ENCODE results near the gene TCP11.

Gene TCP11

DNA sequence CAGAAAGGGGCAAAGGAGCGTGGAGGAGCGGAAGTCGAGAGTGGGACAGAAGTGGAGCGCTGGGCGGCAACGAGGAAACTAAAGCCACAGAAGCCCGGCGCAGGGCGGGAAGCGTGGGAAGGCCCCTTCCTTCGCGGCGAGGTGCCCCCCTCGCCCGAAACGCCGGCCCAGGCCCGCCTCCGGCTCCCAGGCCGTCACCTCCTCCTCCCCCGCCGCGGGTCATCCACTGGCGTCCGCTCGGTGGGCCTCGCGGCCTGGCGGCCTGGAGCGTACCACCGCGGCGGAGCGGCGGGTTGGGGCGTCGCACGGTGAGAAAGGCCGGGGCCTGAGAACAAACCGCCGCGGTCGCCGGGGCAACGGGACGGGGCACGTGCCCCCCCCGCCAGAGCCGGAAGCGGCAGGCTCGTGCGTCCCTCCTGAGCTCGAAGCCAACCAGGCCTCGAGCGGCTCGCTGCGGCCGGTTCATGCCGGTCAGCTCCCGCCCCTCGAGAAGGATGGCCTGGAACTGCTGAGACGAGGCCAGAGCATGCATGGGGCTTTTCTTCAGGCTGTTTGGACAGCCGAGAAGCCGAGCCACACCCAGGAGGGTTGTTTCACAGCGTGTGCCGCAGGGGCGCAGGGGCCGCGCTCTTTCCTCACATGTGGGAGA is at the start of gene TCP11:
Gene TCP11 (minus strand): TSS at position 333 of the 649 bp plus-strand sequence. CDS start 469 bp downstream, outside the sequence.
- DNase-seq = peak; percentile 21

DNA sequence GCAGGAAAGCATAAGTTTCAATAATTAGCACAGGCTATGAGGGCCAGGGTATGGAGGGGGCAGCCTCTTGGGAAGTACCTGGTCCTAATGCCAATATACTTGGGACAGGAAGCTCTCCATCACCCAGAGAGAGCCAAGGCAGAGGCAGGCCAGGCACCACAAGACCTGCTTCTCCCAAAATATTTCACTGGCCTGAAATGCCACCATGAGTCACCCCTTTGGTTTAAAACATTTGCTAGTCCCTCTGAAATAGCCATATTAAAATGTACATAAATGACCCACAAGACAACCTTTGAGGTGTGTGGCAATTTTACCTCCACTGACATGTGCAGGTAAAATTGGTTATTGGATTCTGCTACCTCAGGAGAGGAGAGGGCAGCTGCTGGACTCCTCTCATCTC is 49.2 kb upstream of the TCP11 start:
- no peak for DNase-seq

DNA sequence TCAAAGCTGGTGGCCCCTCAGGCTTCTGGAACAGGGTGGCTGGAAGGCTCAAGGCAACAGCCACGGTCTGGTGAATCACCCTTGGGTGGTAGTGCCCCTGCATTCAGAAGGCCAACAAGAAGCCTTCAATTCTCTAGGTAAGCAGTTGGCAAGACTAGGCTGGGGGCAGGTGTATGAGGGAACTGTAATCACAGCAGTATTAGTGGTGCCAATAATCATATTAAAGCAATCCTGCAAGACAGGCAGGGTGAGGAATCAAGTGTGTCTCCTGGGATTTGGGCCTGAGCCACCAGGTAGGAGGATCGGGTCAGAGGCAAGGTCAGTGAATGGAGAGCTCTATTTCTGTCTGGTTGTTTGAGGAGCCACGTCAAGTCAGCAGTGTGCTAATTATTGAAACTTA is 47.7 kb upstream of the TCP11 start:
- no peak for DNase-seq

DNA sequence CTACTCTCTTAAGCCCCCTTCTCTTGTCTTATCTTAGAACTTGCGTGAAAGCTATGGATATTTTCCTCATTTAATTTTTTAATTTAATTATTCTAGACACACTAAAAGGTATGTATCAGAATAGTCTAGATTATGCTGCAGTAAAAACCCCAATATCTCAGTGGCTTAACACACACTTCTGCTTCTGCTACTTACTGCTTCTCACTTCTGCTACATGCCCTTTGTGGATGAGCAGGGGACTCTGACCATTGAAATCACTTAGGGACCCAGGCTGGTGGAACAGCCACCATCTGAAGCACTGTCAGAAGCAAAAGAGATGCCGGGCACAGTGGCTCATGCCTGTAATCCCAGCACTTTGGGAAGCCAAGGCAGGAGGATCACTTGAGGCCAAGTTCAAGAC is 45.4 kb upstream of the TCP11 start:
- no peak for DNase-seq

DNA sequence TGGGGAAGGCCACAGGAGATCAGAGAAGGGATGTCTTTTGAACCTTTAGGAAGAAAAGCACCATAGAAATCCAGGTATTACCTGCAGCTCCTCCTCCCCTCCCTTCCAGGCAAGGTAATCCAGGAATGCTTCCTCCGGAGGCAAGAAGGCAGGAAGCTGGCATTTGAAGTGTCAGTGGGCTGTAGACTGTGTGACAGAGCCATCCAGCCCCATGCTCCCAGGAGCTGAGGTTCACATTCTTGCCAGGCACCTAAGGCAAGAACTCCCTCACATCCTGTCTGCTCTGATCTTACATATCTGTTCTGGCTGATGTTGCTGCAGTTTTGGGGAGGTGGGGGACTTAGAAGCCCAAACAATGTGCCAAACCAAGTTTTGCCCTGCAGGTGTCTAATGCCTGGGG is 44.8 kb upstream of the TCP11 start:
- DNase-seq = no peak

DNA sequence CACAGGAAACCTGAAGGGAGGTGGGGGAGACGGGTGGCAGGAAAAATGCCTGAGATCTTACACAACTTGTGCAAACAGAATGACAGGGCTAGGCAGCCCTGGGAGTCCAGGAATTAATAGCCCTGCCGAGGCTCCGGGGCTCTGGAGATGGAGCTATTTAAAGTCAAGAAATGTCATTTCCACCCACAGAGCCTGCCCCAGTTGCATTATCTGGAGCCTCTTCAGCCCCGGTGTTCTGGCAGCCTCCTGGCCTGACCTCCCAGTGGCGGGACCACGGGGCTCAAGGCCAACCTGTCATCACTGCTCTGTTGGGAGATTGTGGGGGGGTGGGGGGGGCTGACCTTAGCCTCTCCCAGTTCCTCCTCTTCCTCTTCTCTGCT is 44.2 kb upstream of the TCP11 start:
- no peak for DNase-seq

DNA sequence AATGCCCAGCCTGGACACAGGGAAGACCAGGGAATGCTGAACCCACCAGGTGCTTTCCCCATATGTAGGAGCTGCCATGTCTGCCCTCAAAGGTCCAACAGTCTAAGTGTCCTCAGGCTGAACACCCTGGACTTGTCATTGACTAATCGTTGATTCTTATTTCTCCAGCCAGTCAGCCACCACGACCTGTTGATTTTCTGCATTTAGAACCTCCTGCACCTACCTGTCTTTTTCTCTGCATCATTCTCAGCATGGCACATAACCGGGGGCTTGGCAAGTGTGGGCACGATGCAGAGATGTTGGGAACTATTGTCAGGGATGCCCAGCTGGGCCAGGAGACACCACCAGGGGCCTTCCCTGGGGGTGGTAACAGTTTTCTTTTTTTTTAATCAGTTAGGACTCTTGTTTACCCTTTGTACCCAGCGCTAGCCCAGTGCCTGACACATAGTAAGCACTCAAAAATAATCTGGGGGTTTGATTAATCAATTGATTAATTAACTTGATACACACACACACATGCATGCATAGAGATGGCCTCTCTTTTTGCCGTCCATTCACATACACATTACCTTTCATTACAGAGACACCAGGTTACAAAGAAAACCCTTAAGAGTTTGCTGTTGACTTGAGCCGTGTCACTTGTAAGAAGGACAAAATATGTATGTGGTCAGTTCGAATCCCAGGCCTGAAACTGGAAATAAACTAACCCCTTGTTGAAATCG is 43.6 kb upstream of the TCP11 start:
- no peak for DNase-seq

DNA sequence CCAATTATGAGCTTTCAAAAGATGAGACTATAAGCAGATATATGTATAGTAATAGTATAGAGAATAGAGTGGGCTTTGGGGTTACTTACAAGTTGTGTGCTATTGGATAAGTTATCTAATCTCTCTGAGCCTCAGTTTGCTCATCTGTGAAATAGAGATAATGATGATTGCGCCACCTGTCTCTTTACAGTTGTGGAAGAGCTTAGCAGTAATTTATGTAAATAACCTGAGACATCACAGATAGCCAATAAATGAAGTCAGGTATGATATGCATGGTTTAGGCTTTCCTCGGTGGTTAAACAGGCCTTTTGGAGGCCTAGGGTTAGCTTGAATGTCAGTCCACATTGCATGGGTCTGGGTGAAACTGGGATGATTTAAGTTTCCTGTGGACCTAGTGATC is 42.8 kb upstream of the TCP11 start:
- DNase-seq = no peak

DNA sequence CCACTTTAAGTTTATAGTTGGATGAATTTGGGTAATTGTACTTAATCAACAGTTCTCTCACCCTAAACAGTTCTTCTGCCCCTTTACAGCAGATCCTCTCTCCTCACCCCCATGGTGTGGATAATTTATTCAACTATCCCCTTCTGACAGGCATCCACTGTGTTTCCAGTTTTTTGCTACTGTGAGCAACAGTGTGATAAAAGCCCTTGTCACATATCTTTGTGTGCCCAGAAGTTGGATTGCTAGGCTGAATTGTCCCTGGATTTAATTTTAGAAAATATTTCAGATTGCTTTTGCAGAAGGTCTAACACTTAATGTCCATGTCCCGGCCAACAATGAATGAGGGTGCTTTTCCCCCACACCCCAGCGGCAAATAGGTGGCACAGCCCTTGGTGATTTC is 42.1 kb upstream of the TCP11 start:
- no peak for DNase-seq

DNA sequence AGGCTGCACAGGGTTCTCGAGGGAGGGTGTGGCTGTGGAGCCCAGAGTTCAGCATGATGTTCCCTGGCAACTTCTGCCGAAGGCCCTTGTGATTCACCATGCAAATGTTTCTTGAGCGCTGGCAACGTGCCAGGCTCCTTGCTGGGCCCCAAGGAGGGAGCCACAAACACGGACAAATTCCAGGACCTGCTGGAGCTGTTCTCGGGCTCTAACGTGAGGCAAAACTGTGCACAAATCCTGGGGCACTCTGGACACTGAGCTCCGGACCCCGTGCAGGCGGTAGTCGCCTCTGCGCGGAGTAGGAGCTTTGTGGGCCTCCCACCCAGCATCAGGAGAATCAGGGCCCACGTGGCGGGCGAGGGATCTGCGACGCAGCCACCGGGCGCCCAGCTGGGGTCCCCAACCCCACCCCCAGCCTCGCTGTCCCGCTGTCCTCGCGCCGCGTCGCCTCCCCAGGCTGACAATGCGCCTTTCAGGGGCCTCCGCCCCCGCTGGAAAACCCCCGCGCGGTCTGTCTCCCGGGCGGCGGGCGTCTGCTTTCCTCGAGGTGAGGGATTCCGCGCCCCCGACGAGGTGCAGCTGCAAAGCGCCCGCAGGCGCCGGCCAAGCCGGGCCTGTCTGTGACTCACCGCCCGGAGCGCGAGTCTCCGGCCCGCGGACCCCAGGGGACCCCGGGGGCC is 40.9 kb upstream of the TCP11 start:
- DNase-seq = no peak

DNA sequence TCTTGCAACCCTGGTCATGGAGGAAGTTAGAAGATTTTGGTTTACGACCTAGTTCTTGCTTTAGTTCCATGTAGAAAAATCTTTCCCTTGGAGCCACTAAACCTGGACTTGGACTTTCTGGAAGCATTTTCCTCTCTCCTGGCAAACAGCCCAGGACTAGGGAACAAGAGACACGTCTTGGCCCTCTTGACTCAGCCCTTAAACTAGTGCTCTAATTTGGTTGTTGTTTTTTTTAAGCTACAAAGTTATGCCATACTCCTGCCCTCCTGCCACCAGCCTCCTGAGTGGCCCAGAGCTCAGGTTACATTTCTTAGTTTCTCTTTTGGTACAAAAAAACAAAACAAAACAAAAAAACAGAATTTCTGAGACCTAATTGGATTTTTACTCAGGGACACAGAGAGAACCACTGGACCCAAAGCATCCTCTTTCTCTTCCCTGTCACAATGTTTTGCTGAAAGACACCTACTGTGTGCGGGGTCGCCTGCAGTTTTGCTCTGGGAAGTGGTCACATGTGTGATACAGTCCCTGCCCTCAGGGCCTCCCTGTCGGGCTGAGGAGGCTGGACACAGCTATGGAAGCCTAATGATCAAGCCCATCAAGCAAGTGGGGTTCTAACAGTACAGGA is 40.3 kb upstream of the TCP11 start:
- DNase-seq = no peak

DNA sequence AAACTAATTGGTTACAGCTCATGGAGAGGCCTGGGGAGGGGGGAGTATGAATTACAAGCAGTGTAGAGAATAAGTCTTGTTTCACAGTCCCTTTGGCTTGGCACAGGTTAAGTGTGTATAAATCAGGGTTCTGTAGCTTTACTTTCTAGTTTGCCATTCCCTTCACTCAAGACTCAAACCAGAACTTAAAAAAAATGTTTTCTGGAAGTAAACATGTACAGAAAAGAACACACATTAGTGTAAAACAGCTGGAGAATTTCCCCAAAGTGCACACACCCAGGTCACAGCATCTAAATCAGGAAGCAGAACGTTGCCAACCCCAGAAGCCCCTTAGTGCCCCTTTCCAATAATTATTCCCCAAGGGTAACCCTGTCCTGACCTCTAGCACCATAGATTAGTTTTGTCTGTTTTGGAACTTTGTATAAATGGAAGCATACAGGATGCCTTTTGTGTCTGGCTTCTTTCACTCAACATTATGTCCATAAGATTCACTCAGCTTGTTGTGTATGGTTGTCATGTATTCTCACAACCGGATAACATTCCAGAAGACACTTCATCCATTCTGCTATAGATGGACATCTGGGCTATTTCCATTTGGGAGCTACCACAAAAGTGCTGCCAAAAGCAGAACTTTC is 38.9 kb upstream of the TCP11 start:
- no peak for DNase-seq

DNA sequence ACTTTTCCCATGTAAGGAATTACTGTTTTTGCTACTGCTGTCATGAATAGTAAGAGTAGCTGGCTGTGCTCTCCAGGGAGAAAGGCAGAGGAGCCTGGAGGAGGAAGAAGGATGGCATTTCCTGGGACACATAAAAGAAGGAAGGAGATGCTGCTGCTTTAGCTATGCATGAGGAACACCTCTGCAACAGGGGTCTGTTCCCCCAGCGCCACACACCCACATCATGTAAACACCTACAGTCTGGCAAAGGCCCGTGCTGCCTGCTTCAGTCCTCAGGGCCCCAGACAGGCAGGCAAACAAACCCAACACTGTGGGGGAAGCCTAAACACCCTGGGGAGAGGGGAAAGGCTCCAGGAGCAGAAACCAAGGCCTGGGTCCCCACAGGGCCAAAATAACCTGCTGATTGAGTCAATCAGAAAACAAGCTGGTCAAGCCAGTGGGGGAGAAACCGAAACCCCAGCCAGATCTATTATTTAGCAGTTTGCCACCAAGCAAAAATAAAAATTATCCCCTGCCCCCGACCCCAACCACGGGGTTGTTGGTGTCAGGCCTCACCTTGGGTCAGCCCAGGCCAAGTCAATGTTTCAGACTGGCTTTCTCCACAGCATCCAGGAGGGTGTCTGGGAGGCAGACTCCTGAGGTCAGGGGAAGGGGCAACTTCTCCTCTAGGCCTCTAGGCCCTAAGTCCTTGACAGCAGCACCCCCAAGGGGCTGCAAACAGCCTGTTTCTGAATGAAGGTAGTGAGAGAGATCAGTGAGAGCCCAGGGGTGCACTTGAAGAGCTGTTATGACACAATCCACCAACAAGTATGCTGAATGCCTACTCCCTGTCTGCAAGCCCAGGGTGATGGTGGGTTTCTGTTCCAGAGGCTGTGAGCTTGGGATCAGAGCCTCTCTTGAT is 38.0 kb upstream of the TCP11 start:
- DNase-seq = no peak

DNA sequence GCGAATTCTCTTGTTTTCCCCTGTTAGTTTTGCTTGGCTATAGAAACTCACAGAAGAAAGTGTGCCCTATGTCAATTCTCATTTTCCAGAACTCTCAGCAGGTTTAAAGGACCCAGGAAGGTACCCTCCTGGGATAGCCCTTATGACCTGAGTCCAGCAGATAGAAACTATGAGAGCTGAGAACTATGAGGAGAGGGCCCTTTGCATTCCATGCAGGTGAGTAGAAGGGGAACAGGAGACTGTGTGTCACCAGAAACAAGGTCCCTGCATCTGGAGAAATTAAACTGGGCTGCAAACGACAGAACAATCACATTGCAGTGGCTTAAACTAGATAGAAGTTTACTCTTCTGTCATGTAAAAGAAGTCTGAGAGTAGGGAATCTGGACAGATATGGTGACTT is 36.9 kb upstream of the TCP11 start:
- no peak for DNase-seq

DNA sequence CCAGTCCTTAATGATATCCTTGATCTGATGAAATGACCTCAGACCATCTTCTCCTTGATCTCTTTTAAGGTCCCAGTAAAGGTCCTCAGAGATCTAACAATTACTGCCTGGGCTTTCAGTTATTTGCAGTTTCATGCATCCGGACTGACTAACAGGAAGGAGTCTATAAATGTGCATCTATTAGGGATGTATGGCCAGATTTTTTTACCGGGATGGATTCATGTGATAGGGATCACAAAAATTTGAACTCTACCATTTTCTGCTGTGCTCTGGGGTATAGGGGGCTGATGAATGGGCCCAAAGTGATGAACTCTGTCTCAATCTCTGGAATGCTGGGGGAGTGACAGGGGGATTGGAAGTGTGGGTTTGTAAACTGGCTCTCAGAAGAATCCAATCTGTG is 36.5 kb upstream of the TCP11 start:
- no peak for DNase-seq

DNA sequence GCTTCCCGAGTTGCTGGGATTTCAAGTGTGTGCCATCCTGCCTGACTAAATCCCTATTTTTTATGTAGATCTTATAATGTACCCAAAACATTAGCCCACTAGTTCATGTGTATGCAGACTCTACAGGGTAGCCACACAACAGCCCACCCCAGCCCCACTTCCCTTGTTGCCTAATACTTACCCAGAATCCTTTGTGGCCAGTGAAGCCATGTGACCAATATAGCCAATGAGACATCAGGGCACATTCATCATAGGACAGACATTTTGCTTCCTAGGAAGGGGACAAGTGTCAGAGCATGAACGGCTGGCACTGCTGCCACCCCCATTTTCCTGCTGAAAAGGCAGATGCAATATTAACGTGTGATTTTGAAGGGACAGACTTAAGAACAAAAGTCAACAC is 36.0 kb upstream of the TCP11 start:
- DNase-seq = no peak

DNA sequence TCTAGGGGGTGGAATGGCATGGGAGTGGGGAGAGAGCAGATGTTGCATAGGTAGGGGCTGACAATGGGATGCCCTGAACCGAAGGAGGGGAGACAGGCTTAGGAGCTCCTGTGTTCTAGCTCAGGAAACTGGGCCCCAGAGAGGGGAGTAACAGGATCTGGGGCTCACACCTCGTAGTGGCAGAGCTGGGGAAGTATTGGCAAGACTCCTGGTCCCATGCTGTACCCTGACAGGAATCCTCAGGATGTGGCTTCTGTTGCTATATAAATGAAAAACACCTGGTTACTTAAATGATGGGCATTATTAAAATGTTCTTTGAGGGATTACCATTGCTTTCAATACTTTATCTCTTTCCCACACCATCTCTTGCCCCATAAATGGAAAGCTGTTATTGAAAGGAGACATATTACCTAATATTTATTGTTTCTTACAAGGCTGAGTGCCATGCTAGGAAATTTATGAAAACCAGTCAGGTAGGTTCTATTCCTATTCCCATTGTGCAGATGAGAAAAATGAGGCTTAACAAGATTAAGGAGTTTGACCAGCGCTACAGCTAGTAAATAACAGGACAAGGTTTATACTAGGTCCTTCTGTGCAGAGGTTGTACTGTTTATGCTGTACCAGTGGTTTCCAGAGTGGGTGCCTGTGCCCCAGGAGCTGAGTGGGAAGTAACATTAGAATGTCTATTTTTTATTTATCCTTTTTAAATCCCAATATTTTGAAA is 35.3 kb upstream of the TCP11 start:
- no peak for DNase-seq

DNA sequence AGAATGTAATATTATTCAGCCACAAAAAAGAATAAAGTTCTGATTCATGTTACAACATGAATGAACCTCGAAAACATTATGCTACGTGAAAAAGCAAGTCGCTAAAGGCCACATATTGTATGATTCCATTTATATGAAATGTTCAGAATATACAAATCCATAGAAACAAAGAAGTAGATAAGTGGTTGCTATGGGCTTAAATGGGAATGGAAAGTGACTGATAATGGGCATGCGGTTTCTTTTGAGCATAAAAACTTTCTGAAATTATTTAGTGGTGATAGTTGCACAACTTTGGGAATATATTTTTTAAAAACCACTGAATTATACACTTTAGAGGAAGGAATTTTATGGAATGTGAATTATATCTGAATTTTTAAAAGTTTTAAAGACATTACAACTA is 33.4 kb upstream of the TCP11 start:
- no peak for DNase-seq

DNA sequence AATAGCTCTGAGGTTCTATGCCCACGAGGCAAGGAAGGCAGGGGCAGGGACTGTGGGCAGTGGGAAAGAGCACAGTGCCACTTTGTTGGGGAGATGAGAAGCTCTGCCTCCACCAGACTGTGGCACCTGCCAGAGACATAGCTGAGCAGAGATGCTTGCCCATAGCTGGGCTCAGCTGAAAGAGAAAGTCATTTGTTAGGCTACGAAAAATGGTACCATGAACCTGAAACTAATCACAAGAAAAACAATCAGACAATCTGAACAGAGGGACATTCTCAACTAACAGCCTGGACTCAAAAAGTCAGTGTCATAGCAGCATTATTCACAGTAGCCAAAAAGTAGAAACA is 32.9 kb upstream of the TCP11 start:
- no peak for DNase-seq

DNA sequence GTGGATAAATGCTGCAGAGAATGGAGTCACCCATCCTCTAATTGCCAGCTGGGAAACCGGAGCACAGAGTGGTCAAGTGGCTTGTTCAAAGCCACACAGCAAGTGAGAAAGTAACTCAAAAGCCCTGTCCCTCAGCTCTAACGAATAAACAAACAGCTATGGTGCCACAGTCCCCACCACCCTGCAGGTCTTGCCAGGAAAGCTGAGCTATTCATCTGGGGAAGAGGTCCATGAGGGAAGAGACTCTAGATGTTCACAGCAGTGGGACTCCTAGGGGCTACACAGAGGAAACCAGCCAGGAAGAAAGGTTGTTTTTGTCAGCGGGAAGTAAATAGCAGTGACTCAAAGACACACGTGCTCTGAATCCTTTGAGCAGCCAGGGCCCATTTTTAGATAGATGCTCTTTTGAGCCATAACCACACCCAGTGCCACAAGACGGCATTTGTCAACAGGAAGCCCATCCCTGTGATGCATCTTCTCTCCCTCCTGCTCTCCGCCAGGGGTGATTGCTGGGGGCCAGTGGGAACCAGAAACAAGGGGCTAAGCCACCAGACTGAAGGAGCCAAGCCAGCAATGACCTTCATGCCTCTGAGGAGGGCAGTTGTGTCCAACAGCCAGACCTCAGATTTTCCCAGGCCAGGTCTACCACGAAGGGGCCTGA is 32.4 kb upstream of the TCP11 start:
- DNase-seq = no peak

DNA sequence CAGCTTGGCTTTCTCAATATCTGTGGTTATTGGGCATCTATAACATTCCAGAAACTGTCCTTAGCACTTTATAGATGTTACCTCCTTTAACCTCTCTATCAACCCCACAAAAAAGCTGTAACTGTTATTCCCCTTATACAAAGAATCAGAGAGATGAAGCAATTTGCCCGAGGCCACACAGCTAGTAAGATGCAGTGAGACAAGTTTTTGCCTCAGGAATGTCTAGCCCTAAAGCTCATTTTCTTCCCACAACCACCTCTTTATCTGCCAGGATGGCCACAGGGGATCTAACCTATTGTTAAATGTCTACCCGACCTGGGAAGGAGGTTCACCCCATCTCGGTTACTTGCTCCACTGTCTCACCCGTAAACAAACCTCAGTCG is 31.9 kb upstream of the TCP11 start:
- DNase-seq = no peak
